Nephron progenitor cell (in vitro differentiated cells): ENCODE measurements around the gene SOST.
A peak's percentile ranks its signal among the peaks of the same experiment; 100 is the strongest.

Experiments used
- DNase-seq: peaks from one replicate; pipeline ENCODE4 v3.0.0; 2021
- H3K27ac Mint-ChIP-seq: 2 replicates; pipeline ENCODE4 v1.8.0; 2021; ENCODE audit warnings: mild to moderate bottlenecking, moderate library complexity, mixed read lengths
- H3K27me3 Mint-ChIP-seq: 2 replicates; pipeline ENCODE4 v1.8.0; 2021; ENCODE audit warnings: mild to moderate bottlenecking, low read depth, mixed read lengths; ENCODE audit not compliant: poor library complexity
- H3K36me3 Mint-ChIP-seq: 2 replicates; pipeline ENCODE4 v1.8.0; 2021; ENCODE audit warnings: low read depth, mixed read lengths
- H3K4me1 Mint-ChIP-seq: 2 replicates; pipeline ENCODE4 v1.8.0; 2021; ENCODE audit warnings: mixed read lengths
- H3K4me3 Mint-ChIP-seq: 2 replicates; pipeline ENCODE4 v1.8.0; 2021; ENCODE audit warnings: mild to moderate bottlenecking, moderate library complexity, mixed read lengths
- H3K9me3 Mint-ChIP-seq: 2 replicates; pipeline ENCODE4 v1.8.0; 2021; ENCODE audit warnings: mild to moderate bottlenecking, moderate library complexity, mixed read lengths
- TF ChIP-seq, protein P1 (sequence below): fragments of 200-600 bp; sonication (generic); IDR thresholded peaks from 2 replicates; pipeline ENCODE4 v1.5.0; 2021; ENCODE audit warnings: antibody characterized with exemption

Gene SOST

DNA sequence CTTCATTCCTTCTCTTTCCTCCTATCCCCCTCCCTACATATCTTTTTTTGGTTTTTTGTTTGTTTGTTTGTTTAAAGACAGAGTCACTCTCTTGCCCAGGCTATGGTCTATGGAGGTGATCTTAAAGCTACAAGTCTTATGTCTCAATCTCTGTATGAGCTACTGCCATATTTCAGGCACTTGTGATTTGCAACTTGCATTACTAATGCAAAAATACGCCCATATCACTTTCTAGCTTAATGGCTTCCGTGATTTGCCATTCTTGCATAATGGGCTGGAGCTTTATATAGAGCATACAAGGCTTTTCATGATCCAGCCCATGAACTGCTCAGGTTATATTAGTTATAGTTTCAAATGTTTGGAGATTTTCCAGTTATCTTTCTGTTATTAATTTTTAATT is 29.1 kb upstream of the SOST start:
- Mint-ChIP-seq H3K4me1 (peaks cover 15% of the 10 kb centered on the region), H3K9me3 (peaks cover 17% of the 10 kb centered on the region), H3K27me3 (peaks cover 29% of the 10 kb centered on the region), H3K4me3 (no peak overlapping the region), H3K36me3 (no peaks in the 10 kb centered on the region), H3K27ac (no peak overlapping the region)
- DNase-seq, result no peak
- TF ChIP-seq, protein P1, sequence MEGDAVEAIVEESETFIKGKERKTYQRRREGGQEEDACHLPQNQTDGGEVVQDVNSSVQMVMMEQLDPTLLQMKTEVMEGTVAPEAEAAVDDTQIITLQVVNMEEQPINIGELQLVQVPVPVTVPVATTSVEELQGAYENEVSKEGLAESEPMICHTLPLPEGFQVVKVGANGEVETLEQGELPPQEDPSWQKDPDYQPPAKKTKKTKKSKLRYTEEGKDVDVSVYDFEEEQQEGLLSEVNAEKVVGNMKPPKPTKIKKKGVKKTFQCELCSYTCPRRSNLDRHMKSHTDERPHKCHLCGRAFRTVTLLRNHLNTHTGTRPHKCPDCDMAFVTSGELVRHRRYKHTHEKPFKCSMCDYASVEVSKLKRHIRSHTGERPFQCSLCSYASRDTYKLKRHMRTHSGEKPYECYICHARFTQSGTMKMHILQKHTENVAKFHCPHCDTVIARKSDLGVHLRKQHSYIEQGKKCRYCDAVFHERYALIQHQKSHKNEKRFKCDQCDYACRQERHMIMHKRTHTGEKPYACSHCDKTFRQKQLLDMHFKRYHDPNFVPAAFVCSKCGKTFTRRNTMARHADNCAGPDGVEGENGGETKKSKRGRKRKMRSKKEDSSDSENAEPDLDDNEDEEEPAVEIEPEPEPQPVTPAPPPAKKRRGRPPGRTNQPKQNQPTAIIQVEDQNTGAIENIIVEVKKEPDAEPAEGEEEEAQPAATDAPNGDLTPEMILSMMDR, result no peak

DNA sequence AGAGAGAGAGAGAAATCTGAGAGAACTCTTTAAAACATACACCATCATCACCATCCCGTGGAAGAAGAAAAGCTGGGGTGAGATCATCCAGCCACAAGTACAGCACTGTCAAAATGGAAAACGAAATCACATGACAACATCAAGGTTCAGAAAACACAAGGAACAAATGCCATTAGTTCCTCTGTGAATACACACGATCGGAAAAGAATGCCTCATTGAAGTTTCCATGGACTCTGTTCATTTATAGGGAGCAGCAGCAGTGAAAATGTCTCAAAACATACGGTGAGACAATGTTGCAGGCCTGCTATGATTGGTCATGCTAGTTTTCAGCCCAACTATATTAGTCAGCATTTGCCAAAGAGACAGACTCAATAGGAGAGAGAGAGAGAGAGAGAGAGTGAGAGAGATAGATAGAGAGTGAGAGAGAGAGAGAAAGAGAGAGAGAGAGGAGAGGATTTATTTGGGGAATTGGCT is 26.1 kb upstream of the SOST start:
- TF ChIP-seq, protein P1, result no peak
- no peak overlapping the region for H3K27ac Mint-ChIP-seq
- peaks cover 58% of the 10 kb centered on the region for H3K27me3 Mint-ChIP-seq
- H3K4me1 Mint-ChIP-seq, result peaks cover 21% of the 10 kb centered on the region
- no peak for DNase-seq
- H3K36me3 Mint-ChIP-seq, result no peaks in the 10 kb centered on the region
- H3K9me3 Mint-ChIP-seq, result no peaks in the 10 kb centered on the region
- H3K4me3 Mint-ChIP-seq, result no peak overlapping the region

DNA sequence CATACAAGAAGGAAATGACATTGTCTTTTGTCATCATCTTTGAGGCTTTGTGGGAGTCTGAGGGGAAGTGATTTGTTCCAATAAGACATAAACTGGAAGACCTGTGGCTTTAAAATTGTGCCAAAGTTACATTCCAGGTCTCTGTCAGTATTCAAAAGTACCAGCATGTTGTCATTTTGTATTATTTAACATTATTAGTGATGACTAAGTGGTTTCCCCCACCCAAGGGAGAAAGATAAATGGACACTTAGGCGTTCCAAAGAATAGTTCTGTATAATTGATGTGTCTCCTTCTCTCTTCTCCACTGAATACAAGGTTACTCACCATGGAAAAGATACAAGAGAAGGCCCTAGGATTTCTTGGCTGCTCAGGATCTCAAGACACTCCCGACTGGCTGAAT is 25.5 kb upstream of the SOST start:
- H3K4me1 Mint-ChIP-seq, result peaks cover 27% of the 10 kb centered on the region
- H3K27me3 Mint-ChIP-seq, result peaks cover 64% of the 10 kb centered on the region
- H3K36me3 Mint-ChIP-seq, result no peaks in the 10 kb centered on the region
- H3K4me3 Mint-ChIP-seq, result no peak overlapping the region
- TF ChIP-seq, protein P1, result no peak
- H3K9me3 Mint-ChIP-seq, result no peaks in the 10 kb centered on the region
- H3K27ac Mint-ChIP-seq, result no peak overlapping the region
- DNase-seq, result no peak

GRCh38 chr17:43782913-43783680 is 24.5 kb upstream of the SOST start:
- peaks cover 27% of the 10 kb centered on the region for H3K4me1 Mint-ChIP-seq
- TF ChIP-seq, protein P1, result no peak
- no peaks in the 10 kb centered on the region for H3K36me3 Mint-ChIP-seq
- H3K27ac Mint-ChIP-seq, result no peak overlapping the region
- no peaks in the 10 kb centered on the region for H3K9me3 Mint-ChIP-seq
- no peak for DNase-seq
- H3K4me3 Mint-ChIP-seq, result no peak overlapping the region
- H3K27me3 Mint-ChIP-seq, result peaks cover 65% of the 10 kb centered on the region

GRCh38 chr17:43780135-43780534 is 21.5 kb upstream of the SOST start, which contains the start of gene CFAP97D1:
CFAP97D1 (plus strand) TSS chr17:43780435; CDS start chr17:43780463, 28 bp downstream.
- peak within 1 kb of the TSS; percentile 82 for H3K4me3 Mint-ChIP-seq
- H3K36me3 Mint-ChIP-seq, result peaks cover 5% of the 10 kb centered on the region
- peaks cover 43% of the 10 kb centered on the region for H3K4me1 Mint-ChIP-seq
- TF ChIP-seq, protein P1, result no peak
- peaks cover 53% of the 10 kb centered on the region for H3K27me3 Mint-ChIP-seq
- H3K27ac Mint-ChIP-seq, result no peak within 1 kb of the TSS
- no peak for DNase-seq
- no peaks in the 10 kb centered on the region for H3K9me3 Mint-ChIP-seq
